ENCODE measurements around the gene SNX10.

SNX10 gene

DNA sequence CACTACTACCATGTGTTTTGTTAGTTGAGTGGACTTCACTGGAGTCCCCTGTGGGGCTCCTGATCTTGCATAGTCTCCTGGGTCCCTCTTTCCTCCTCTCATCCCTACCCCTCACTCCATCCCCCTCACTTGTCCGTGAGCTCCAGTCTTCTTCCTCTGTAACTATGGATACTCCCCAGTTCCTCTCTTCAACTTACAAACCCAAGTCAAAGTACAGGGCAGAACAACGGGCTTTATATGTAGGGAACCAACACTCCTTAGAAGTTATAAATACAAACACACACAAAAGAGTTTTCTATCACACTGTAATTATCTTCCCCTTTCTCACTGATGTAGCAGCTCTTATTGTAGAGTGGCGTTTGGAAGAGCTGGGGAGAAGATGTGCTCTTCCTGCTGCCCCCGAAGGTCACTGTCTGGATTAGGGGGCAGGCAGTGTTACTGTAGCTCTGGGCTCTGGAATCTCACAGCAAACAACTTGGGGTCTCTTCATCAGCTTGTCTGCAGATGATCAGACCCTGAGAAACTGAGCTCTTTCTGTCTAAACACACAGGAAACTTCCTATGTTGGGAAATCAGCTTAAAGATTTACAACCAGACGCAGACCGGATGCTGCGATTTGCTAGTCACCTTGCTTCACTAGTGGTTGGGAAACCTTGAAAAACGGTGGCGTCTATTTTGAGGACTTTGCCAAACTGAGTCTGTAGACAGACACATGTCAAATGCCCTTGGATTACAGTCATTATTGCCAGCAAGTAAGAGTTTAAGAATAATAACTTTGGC, 13.6 kb downstream of the SNX10 start:
- no peak for DNase-seq

- no peak for DNase-seq
Observed at GRCh38 chr7:26305869-26306665, 14.4 kb downstream of the SNX10 start.

DNA sequence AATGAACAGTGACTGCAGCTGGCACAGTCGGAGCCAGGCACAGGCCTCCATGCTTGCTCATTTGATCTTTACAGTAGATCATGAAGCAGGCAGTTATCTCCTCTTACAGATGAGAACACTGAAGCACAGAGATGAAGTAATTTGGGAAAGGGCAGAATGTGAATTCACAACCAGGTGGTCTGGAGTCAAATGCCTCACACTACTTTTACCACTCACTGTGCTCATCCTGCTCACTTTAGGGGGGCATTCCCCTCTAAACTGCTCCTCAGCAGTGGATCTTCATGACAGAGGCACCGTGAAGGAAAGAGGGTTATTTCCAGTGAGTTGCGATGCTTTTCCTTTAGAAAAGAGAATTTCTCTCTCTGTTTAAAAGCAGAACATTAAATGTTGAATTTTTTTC, 15.1 kb downstream of the SNX10 start:
- no peak for DNase-seq

DNA sequence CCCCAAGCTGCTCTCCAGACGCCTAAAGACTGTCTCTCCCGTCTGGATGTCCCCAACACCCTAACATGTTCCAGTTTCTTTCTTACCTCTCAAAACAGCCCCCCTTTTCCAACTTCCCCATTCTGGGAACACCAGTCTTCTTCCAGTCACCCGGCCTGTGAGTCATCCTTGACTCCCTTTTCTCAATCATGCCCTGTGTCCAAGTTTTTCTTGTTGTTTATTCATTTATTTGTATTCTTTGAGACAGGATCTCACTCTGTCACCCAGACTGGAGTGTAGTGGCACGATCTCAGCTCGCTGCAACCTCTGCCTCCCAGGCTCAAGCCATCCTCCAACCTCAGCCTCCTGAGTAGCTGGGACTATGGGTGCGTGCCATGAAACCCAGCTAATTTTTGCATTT, 15.6 kb downstream of the SNX10 start:
- no peak for DNase-seq

DNA sequence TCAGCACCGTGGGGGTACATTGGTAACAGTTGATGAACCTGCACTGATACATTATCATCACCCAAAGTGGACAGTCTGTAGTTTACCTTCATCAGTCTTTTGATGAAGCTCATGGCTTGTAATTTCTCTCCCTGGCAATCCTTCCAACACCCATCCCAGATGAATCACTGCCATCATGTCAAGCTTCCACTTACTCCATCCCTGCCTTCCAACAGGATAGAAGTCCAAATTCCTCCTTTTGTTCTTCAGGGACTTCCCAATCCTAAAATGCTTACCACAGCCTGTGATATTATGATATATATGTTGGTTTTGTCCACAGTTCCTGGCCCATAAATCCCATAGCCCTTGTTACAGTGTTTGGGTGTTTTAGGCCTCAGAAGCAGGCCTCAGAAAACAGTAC, 16.1 kb downstream of the SNX10 start:
- no peak for DNase-seq

DNA sequence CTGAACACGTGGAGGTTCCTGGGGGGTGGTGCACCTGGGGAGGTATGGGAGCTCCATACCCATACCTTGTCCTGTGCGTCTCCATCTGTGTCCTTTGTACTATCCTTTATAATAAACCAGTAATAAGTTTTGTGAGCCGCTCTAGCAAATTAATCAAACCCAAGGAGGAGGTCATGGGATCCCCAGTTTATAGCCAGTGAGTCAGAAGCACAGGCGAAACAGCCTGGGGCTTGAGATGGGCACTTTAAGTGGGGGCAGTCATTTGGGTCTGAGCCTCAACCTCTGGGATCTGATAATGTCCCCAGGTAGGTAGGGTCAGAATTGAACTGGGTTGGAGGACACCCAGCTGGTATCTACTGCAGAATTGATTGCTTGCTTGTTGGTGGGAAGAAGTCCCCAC, 16.9 kb downstream of the SNX10 start:
- DNase-seq, result no peak

- no peak for DNase-seq
Observed at GRCh38 chr7:26309089-26309488, 17.4 kb downstream of the SNX10 start.

GRCh38 chr7:26311798-26312197, 20.1 kb downstream of the SNX10 start:
- DNase-seq, result no peak

DNA sequence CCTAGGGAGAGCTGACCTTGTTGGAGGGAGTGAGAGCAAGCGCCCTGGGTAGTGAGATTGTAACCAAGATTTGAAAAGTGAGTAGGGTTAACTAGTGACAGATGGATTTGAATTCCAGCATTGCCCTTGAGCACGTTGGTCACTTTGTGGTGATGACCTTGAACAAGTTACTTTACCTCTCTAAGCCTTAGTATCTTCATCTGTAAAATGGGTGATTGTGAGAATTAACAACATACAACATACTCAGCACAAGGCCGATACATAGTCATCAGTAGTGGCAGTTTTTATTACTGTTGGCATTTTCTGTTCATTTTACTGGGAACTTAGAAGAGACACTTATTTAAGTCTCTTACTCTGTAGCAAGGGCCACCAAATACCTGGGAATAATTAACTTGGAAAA, 25.5 kb downstream of the SNX10 start:
- DNase-seq, result no peak

DNA sequence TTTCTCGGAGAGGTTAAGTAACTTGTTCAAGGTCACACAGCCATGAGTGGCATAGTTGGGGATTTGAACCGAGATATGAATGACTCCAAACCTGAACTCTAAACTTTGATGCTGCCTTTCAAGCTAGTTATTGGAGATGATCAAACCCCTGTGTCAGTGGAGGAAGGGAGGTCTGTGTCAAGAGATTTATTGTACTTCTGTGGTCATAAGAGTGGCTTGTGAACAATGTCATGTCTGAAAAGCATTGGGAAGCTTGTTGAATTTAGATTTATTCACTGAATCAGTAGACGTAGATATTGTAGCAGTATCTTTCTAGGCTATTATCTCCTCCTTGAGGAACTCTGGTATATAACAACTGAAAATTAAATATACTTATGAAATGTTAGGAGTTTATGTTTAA, 27.3 kb downstream of the SNX10 start:
- no peak for DNase-seq

DNA sequence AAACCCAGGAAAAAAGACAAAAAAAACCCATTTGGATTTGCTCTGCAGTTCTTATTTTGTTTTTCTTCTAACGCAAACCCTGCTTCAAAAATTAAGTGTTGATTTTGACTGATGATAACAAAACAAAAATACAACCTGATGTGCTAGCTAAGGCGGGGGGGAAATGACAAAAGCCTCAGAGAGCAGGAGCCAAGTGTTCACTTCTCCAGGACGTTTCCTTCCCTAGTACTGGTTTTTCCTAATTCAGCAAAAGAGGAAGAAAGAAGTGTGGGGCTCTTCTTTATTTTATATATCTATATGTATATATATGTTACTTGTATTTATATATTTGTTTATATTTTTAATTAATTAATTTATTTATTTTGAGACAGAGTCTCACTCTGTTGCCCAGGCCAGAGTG, 28.0 kb downstream of the SNX10 start:
- DNase-seq, result no peak

DNA sequence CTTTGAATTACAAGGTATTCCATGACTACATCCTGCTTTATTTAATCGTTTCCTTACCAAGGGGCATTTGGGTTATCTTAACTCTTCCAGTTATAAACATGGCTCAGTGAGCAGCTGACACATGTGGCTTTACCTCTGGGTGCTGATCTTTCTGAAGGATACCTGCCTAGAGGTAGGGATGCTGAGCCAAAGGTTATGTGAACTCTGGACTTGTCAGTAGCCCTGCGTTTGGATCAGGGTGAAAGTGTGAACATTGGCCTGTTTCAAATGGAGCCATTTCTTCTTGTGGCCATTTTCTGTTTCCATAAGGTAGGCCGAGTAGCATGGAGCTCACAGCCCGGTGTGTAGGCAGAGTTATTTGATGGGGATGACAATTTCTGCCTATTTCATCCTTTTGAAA, 29.2 kb downstream of the SNX10 start:
- no peak for DNase-seq

DNA sequence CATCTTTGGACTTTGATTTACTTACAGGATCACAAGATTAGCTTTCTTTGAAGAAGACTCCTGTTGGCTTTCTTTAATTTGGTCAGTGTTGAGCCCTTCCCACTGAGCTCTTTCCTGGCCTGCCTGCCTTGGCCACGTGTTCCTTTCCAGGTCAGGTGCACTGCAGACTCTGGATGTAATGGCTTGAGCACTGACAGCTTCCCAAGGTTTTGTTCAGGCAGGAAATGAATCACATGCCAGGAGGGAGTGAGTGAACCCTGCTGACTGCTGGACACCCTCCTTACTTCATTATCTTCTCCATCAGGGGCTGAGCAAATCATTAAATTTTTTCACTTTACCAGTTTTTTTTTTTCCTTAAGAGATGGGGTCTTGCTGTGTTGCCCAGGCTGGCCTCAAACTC, 29.8 kb downstream of the SNX10 start:
- no peak for DNase-seq

DNA sequence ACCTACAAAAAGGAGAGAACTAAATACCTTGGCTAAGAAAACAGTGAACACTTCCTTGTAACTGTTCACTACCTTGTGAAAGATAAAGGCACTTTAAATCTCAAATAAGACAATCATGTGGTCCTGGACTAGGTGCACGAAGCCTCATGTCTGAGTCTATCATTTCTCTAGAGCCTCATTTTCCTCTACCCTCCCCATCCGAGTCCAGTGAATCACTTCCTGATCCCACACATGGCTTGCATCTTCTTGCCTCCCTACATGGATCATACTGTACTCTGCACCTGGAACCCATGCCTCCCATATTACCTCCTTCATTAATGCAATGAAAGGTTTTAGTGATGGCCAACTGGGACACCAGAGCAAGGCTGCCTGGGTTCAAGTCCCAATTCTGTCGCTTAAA, 34.5 kb downstream of the SNX10 start:
- DNase-seq, result no peak

DNA sequence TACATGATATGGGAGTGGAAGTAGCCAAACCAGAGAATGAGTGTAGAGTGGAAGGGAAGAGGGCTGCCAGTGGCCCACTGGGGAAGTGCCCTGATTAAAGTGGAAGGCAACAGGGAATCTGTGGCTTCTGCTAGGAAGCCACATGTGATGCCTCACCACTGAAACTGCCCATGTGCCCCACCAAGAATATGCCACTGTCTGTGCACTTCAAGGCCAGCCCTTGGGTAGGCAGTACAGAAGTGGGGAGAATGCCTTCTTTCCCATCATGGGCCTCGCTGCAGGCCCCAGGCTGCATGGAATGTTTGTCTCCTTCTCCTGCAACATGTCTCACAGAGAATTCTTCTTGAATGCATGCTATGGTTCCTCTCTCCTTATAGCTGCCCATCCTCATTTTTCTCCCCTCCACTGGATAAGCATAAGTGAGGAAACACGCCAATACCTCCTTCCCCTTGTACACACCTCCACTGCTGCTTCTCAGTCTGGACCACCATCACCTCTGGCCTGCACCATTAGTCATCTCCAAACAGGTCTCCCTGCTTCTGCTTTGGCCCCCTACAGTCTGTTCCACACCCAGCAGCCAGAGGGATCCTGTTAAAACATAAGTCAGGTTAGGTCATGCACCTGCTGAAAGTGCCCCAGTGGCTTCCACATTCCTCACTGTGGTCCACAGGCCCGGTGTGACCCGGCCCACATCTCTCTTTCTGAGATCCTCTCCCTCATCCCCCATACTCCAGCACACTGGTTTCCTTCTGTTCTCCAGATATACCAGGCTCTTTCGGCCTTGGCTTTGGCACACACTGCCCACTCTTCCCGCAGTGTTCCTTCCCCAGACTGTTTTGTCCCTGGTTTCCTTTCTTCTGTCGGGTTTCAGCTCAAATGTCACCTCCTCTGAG, 37.1 kb downstream of the SNX10 start:
- no peak for DNase-seq

GRCh38 chr7:26329520-26330255, 38.0 kb downstream of the SNX10 start:
- no peak for DNase-seq

- no peak for DNase-seq
Observed at GRCh38 chr7:26331113-26331512, 39.5 kb downstream of the SNX10 start.

DNA sequence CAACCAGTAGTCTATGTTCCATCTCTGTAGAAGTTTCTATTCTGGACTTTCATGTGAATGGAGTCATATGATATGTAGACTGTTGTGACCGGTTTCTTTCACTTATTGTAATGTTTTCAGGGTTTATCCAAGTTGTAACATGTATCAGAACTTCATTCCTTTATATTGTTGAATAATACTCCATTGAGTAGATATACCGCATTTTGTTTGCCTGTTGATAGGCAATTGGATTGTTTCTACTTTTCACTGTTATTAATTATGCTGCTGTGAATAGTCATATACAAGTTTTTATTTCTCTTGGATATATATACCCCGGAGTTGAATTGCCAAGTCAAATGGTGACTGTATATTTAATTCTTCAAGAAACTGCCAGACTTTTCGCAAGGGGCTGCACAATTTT, 40.1 kb downstream of the SNX10 start:
- no peak for DNase-seq

GRCh38 chr7:26332698-26333097, 41.0 kb downstream of the SNX10 start:
- DNase-seq, result no peak

- no peak for DNase-seq
Observed at GRCh38 chr7:26334166-26334859, 42.7 kb downstream of the SNX10 start.

- no peak for DNase-seq
Observed at GRCh38 chr7:26337232-26337865, 45.7 kb downstream of the SNX10 start.
